OCI-LY1 (cell line): ENCODE measurements around the gene DPF1.
"Not testable (repeated sequence)": the region's sequence is repeated elsewhere in the genome, so short reads cannot be mapped to it uniquely, and the experiment has no call there.

Source experiments
- H2AFZ ChIP-seq: fragments of 200-600 bp; sonication (generic), shearing (Covaris generic); 2 replicates; pipeline ENCODE4 v1.6.0; 2014; ENCODE audit warnings: antibody characterized with exemption, mild to moderate bottlenecking, low read length
- H3F3A ChIP-seq: fragments of 200-600 bp; sonication (generic), shearing (Covaris generic); 2 replicates; pipeline ENCODE4 v1.6.0; 2014; ENCODE audit warnings: mild to moderate bottlenecking, antibody characterized with exemption, low read length, moderate library complexity; ENCODE audit not compliant: insufficient read depth
- H3K27ac ChIP-seq: fragments of 200-600 bp; sonication (generic); 2 replicates; pipeline ENCODE4 v1.5.1; 2014; ENCODE audit warnings: low read length, mixed run types, mild to moderate bottlenecking, low read depth; ENCODE audit not compliant: poor library complexity, severe bottlenecking
- H3K27me3 ChIP-seq: fragments of 200-600 bp; sonication (generic); 2 replicates; pipeline ENCODE4 v1.6.0; 2014; ENCODE audit warnings: antibody characterized with exemption, mild to moderate bottlenecking, low read length, moderate library complexity; ENCODE audit not compliant: insufficient read depth
- H3K36me3 ChIP-seq: fragments of 200-600 bp; sonication (generic); 2 replicates; pipeline ENCODE4 v1.6.1; 2014; ENCODE audit warnings: mild to moderate bottlenecking, antibody characterized with exemption, low read length, moderate library complexity, mixed read lengths; ENCODE audit not compliant: insufficient read depth
- H3K4me1 ChIP-seq: fragments of 200-600 bp; sonication (generic); 2 replicates; pipeline ENCODE4 v1.5.1; 2014; ENCODE audit warnings: mild to moderate bottlenecking, low read length, moderate library complexity; ENCODE audit not compliant: insufficient read depth, severe bottlenecking
- H3K4me2 ChIP-seq: fragments of 200-600 bp; sonication (generic), shearing (Covaris generic); 2 replicates; pipeline ENCODE4 v1.6.1; 2014; ENCODE audit warnings: low read length
- H3K4me3 ChIP-seq: fragments of 200-600 bp; sonication (generic); 2 replicates; pipeline ENCODE4 v1.5.1; 2014; ENCODE audit warnings: low read length, low read depth, mild to moderate bottlenecking, mixed read lengths; ENCODE audit not compliant: poor library complexity, severe bottlenecking
- H3K79me2 ChIP-seq: fragments of 200-600 bp; shearing (Covaris generic); 2 replicates; pipeline ENCODE4 v1.6.1; 2016; ENCODE audit warnings: mixed run types, low read length, mixed read lengths; ENCODE audit not compliant: insufficient read depth
- H3K9ac ChIP-seq: fragments of 200-600 bp; sonication (generic), shearing (Covaris generic); 2 replicates; pipeline ENCODE4 v1.6.1; 2014; ENCODE audit warnings: mild to moderate bottlenecking, low read length, mixed read lengths
- H3K9me2 ChIP-seq: fragments of 200-600 bp; sonication (generic), shearing (Covaris generic); 2 replicates; pipeline ENCODE4 v1.6.1; 2014; ENCODE audit warnings: low read depth, mild to moderate bottlenecking, low read length, mixed read lengths
- H3K9me3 ChIP-seq: fragments of 200-600 bp; shearing (Covaris generic); 2 replicates; pipeline ENCODE4 v1.6.1; 2014; ENCODE audit warnings: low read length, mixed read lengths
- H4K20me1 ChIP-seq: fragments of 200-600 bp; sonication (generic), shearing (Covaris generic); 2 replicates; pipeline ENCODE4 v1.6.0; 2016; ENCODE audit warnings: mild to moderate bottlenecking, low read length; ENCODE audit not compliant: insufficient read depth
- CTCF ChIP-seq: fragments of 200-600 bp; sonication (generic), shearing (Covaris generic); IDR thresholded peaks from 2 replicates; pipeline ENCODE4 v1.5.1; 2017; ENCODE audit warnings: mild to moderate bottlenecking, antibody characterized with exemption, low read length, moderate library complexity, mixed read lengths
- EZH2 ChIP-seq: fragments of 200-600 bp; sonication (generic), shearing (Covaris generic); IDR thresholded peaks from 2 replicates; pipeline ENCODE4 v1.8.0; 2017; ENCODE audit warnings: borderline replicate concordance, mixed run types, mild to moderate bottlenecking, antibody characterized with exemption, low read length, moderate library complexity, mixed read lengths

Gene DPF1

GRCh38 chr19:38231918-38232317 lies 7.9 kb upstream of the DPF1 start:
- H3K79me2 ChIP-seq, result no peaks in the 10 kb centered on the region
- H3K9me3 ChIP-seq, result no peaks in the 10 kb centered on the region
- no peak overlapping the region for H3K4me3 ChIP-seq
- H3K4me1 ChIP-seq, result peaks cover 10% of the 10 kb centered on the region
- H3F3A ChIP-seq, result no peaks in the 10 kb centered on the region
- H4K20me1 ChIP-seq, result no peaks in the 10 kb centered on the region
- H3K9me2 ChIP-seq, result no peaks in the 10 kb centered on the region
- H3K27ac ChIP-seq, result no peak overlapping the region
- H3K36me3 ChIP-seq, result no peaks in the 10 kb centered on the region
- no peaks in the 10 kb centered on the region for H3K27me3 ChIP-seq
- H3K9ac ChIP-seq, result no peak overlapping the region
- no peak overlapping the region for H3K4me2 ChIP-seq
- no peak overlapping the region for H2AFZ ChIP-seq
- TF ChIP-seq CTCF (no peak), EZH2 (no peak)

- H4K20me1 ChIP-seq, H2AFZ ChIP-seq, H3K27me3 ChIP-seq, H3K79me2 ChIP-seq, H3K4me1 ChIP-seq, H3K9ac ChIP-seq, H3K4me2 ChIP-seq, H3K9me2 ChIP-seq, H3K36me3 ChIP-seq, H3F3A ChIP-seq, H3K9me3 ChIP-seq, H3K27ac ChIP-seq, H3K4me3 ChIP-seq: not testable (repeated sequence)
Observed at GRCh38 chr19:38230506-38231133, 6.6 kb upstream of the DPF1 start.

GRCh38 chr19:38229585-38230073 lies 5.6 kb upstream of the DPF1 start:
- Histone ChIP-seq H3K4me2 (peak overlapping the region; percentile 97), H3K27ac (no peak overlapping the region), H3K36me3 (no peaks in the 10 kb centered on the region), H3F3A (no peaks in the 10 kb centered on the region), H3K4me1 (peaks cover 10% of the 10 kb centered on the region), H3K4me3 (peak overlapping the region; percentile 72), H2AFZ (no peak overlapping the region), H3K9me2 (no peaks in the 10 kb centered on the region), H3K9me3 (no peaks in the 10 kb centered on the region), H3K9ac (no peak overlapping the region; the same call in 1 of the 2 replicates), H3K27me3 (no peaks in the 10 kb centered on the region), H3K79me2 (no peaks in the 10 kb centered on the region), H4K20me1 (no peaks in the 10 kb centered on the region)
- TF ChIP-seq CTCF (no peak), EZH2 (no peak)
